GM18499 (cell line): ENCODE data around the gene KIF16B.
"Not testable (repeated sequence)": the region's sequence is repeated elsewhere in the genome, so short reads cannot be mapped to it uniquely, and the experiment has no call there.

Experiments used
- ATAC-seq: cut with Tn5 transposase; IDR thresholded peaks from one replicate; pipeline ENCODE4 v1.9.1; 2021; ENCODE audit warnings: moderate number of reproducible peaks; ENCODE audit not compliant: insufficient read depth, unreplicated experiment

The KIF16B gene

DNA sequence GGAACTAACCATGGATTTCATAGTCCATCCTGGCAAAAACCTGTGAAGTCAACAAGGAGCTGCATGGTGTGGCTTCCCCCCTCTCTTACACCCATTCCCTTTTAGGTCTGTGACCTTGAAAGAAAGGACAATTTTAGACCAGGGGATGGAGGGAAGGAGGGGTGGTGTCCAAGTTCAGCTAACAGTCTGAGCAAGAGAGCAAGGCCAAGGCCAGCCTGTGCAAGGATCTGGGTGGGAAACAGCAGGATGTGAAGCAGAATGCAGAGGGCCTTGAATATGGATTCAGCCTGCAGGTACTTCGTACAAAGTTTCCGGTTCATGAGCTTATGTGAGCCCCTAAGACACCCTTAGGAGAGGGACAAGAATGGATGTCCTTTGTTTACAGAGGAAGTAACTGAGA lies 293.0 kb downstream of the KIF16B start:
- no peak for ATAC-seq

DNA sequence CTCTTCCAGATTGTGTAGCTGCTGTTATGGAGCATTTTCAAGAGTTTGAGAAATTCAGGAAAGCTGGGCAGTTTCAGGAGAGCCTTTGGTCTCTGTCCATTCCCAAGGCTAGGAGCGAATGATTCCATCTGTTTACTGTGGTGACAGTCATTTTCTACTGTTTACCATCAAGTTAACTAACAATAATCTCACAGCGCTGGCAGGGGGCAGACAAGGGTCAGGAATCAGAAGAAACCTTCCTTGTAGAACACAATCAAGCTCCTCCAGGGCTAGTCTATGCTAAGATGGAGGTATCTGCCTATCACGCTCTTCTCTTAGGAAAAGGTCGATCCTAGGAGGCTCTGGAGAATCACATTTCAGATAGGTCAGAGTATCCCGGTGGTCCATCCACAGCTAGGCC lies 293.9 kb downstream of the KIF16B start:
- no peak for ATAC-seq

DNA sequence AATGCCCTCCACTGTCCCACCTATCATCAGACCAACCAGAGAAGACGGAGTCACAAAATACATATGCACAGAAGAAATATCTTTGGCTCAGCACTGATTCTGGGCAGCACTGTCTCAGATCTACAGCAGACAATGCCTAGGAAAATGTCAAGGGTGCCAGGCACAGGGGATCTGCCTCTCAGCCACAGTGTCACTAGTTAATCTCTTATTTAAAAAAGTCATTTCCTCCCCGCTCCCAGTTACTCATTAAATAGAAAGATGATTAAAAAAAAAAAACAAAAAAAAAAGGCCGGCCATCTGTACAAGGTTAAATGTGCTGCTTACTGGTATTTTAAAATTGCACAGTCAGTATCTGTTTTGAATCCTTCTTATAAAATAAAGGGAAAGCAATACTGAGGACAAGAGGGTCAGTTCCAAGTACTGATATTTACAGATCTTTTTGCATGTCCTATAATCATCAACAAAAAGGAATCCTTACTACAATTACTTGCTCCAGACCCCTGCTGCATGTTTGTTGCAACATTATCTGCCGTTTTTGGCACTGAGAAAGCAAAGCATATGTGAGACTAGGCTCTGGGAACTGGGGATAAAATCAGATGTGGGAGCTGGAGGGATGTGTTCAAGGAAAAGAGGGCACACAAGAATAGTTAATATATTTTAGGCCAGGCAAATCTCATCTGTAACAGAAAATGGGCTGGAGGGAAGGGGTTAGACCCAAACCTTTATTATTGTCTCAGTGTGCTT lies 299.3 kb downstream of the KIF16B start:
- ATAC-seq: no peak

DNA sequence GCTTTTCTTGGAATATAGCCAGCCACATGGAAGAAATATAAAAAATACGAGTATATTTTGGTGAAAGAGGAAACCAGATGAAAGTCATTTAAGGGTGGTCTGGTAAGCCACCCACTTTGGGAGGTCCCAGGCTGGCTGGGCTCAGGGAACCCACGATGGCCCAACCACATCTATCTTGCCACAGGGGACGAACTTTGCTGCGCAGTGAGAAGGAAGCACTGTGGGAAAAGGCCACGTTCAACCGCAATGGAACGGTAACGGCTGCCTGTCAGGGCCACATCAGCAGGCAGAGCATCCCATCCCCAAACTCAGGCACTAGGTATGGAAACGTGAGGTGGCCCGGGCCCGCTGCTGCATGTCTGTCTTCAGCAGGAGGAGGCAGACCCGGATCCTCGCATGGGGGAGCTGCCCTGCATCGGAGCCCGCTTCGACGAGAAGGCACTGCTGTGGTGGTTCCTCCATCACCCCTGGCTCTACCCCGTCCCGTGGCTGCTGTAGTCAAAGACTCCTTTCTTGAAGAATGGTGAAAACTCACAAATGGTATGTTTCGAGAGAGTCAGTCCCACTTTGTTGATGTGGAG lies 300.4 kb downstream of the KIF16B start:
- ATAC-seq: no peak

DNA sequence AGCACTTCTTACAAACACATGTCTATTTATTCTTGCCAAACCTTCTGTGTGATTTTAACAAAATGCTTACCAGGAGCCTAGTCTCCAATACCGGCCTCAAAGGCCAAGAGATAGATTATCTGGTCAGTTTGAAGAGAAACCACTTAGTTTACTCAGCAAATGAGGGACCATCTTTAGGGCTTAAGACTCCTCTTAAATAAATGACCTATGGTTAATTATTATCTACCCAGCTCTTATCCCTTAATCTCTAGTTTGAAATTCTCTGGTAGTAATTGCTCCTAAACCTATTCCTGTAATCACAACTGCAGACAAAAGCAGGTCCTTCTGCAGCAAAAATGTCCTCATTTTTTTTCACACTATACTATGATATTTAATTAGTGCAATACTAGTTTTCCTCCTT lies 301.8 kb downstream of the KIF16B start:
- no peak for ATAC-seq

DNA sequence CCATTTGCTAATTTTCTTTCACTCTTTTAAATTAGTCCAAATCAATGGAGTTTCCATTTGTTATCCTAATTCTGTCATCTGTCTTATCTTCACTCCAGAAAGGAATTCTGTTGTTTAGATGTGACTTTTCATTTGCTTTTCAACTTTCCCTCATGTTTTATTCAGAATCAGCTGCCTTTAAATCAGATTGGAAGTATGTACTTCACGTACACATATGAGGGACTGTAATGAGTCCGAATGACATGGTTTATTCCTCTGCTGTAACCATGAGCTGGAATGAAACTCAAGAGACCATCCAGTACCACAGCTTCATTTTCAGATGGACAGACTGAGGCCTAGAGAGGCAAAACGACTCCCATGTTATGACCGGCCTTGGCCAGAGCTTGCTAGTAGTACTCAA lies 302.3 kb downstream of the KIF16B start:
- no peak for ATAC-seq

DNA sequence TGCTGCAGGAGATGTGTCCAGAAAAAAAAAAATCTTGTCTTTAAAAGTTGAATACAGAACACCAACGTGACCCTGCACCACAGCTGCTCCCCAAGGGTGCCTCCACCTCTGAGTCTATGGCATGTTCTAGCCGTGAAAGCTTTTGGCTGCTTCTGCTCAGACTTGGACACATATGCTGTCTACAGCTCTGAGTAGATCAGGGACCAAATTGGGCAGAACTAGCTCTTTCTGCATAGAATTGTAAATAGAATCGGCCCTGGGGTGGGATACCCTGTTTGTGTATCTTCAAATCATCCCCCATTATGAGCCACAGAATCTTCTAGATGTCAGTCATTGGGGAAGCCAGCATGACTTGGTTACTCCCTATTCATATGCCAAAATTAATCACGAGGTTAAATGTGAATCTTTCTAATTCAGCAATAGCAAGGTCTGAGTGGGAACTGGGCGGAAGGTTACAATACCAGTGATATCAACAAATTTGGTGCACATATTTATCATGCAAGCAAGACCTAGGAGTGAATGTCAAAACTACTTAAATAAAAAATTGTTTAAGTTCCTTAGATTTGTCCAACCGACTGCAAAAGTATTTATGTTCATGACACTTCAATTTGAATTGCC lies 302.8 kb downstream of the KIF16B start:
- no peak for ATAC-seq

DNA sequence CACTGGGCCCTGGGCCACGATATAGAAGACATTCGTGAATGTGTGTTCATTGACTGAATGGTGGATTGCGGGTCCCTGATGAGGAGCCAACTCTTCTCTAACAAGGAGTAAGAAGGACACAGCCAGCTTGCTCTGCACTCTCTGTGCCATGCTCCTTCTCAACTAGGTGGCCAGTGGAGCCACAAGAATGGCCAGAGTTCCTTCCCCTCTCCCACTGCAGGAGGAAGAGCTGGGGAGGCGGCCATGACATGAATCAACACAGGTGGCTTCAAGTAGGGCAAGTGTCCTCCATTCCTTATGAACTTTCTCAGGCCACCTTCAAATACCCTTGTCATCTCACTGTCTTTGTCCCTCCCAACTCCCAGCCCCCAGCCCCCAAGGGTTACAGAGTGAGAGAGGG lies 305.7 kb downstream of the KIF16B start:
- no peak for ATAC-seq

DNA sequence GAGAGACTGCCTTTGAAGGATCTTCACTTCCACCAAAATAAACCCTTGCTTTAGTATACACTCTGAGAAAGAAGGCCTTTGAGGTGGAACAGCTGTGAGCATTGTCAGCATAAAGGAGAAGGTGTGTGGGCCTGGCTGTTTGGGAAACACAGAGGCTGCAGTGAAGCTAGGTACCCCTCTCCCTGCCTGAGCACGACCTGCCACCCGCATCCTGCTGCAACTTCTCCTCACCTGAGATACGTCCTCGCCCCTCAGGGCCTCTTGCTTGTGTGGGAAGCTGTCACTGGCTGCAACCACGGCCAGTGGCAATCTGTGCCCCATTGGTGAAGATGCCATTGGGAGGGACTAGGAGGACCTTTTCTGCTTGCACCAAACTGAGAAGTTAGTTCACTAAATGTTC lies 307.9 kb downstream of the KIF16B start:
- ATAC-seq: no peak

DNA sequence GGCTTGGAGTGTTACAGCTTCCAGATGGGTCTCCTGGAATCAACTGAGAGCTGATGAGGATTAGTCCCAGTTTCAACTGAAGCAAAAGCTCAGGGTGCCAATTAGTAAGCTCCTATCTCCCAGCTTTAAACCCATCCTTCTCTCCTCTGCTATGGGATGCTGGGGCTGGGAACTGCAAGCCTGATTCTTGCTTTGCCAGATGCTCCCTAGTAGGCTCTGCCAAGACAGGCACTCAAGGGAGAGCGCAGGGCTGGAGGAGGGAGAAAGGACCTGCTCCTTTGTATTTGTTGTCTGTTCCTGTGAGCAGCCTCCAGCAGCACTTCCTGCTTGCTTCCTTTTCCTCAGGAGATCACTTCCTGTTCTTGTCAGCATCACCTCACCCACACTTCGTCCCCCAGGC lies 309.7 kb downstream of the KIF16B start:
- no peak for ATAC-seq

DNA sequence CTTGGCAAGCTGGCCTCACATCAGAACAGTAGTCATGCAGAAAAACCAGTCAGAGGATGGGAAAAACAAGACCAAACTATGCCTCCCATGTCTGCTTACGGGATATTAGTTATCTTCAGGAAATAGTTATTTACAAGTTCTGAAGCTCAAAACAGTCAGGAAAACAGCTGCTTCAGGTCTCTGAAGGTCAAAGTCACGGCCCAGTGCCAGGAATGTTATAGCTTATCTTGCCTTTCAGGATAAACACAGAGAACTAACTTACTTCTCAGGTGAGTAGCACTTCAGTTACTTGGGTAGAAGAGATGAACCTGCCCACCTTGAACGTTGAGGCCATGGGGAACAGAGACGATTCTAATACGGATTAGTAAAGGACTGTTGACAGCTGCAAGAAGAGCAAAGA lies 310.7 kb downstream of the KIF16B start:
- ATAC-seq: no peak

DNA sequence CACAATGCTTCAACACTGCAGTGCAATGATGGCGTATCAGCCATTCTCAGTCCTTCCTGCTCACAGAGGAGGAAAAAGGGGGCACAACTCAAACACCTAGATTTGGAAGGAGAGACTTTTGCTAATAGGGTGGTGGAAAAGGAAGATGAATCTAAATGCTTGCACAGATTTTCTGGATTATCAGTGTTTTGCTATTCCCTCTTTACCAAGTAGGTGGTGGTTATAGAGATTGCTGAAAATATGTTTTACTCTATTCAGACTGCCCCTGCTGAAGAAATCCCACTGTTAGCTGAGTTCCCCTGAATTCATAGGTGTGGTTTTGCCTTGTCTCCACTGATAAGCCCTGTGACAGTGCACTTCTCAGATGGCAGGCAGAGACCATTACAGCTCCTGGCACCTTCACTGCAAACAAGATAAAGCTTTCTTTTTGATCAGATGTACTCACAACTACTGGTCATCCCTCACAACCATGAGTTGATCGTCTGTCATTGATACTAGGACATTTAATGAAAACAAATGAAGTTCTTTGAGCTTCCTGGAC lies 311.4 kb downstream of the KIF16B start:
- no peak for ATAC-seq

DNA sequence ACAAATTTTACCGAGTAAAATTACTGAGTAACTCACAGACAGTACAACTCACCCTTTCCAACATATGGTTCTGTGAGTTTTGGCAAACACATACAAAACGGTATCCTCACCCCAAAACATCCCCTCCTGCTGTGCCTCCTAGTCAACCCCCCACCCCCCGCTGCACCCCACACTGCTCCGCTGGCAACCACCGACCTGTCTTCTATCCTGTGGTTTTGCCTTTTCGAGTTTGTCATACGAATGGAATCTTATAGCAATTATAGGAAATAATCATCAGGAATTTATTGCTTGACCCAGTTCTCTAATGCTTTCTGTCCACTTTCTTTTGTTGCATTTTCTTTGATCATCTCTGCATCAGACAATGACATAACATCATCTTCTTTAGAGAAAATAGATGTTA lies 312.3 kb downstream of the KIF16B start:
- no peak for ATAC-seq

DNA sequence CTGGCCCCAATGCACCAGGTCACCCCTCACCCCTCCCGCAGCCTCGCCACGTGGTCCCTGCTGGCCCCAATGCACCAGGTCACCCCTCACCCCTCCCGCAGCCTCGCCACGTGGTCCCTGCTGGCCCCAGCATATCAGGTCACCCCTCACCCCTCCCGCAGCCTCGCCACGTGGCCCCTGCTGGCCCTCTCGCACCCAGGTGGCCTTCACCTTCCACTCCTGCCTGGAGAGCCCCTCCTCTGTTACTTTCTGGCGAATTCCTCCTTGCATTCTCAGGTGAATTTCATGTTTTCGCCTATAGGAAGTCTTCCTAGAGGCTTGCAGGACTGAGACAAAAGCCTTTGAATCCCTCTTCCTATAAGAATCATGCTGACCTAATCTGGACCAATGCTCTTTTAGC lies 313.1 kb downstream of the KIF16B start:
- not testable (repeated sequence) for ATAC-seq

DNA sequence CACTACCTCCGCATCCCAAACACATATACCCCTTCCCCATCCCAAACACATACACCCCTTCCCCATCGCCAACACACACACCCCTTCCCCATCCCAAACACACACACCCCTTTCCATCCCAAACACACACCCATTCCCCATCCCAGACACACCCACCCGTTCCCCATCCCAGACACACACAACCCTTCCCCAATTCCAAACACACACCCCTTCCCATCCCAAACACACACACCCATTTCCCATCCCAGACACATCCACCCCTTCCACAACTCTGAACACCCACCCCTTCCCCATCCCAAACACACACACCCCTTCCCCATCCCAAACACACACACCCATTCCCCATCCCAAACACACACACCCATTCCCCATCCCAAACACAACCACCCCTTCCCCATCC lies 314.5 kb downstream of the KIF16B start:
- no peak for ATAC-seq

DNA sequence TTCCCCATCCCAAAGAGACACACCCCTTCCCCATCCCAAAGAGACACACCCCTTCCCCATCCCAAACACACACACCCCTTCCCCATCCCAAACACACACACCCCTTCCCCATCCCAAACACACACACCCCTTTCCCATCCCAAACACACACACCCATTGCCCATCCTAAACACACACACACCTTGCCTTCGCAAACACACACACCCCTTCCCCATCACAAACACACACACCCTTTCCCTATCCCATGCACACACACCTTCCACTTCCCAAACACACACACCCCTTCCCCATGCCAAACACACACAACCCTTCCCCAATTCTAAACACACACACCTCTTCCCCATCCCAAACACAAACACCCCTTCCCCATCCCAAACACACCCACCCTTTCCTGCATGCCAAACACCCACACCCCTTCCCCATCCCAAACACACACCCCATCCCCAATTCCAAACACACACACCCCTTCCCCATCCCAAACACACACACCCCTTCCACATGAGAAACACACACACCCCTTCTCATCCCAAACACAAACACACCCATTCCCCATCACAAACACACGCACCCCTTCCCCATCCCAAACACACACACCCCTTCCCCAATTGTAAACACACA lies 315.3 kb downstream of the KIF16B start:
- no peak for ATAC-seq

DNA sequence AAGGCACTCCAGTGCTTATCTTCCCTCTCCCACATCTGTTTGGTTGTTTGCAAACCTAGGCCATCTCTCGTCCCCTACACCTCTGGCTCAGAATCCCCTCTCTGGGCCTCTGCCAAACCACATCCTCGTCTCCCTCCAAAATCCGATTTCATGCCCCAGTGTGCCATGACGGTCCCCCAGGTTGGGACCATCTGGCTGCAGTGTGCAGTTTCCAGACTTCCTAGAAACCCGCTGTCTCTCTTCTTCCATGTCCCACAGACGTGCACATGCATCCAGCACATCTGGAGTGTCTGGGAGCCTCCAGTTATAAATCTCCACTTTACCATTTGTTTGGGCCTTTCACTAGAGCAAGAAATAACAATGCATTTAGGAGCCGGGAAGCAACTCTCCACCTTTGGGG lies 316.2 kb downstream of the KIF16B start:
- ATAC-seq: no peak

DNA sequence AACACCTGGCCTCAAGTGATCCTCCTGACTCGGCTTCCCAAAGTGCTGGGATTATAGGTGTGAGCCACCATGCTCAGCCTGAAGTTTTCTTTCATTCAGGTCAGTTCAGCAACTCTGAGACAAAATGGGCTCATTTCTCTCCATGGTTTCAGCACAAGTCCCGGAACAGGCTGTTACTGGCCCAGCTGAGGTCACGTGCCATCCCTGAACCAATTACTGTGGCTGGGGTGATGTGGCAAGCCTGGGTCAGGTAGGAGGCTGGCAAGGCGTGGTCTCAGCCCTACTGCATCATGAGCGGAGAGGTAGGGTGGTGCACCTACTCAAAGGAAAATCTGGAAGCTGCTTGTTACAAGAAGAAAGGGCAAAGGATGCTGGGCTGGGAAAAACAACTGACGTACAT lies 326.4 kb downstream of the KIF16B start:
- ATAC-seq: no peak

DNA sequence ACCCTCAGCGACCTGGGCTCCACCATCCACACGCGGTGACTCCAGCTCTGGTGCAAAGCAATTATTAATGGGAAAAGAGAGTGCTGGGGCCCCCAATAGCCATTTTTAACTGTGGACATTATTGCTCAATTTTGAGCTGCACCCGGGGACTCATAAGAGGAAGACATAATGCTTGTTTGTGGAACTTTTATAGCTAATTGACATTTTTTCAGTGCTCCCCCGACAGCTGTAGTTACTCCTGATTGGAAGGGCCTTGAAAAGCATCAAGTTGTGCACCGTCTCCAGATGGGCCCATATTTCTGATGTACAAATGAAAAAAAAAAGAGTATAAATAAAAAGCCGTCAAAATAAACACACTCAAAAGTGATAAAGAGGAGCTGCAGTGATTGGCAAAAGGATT lies 327.0 kb downstream of the KIF16B start:
- no peak for ATAC-seq

DNA sequence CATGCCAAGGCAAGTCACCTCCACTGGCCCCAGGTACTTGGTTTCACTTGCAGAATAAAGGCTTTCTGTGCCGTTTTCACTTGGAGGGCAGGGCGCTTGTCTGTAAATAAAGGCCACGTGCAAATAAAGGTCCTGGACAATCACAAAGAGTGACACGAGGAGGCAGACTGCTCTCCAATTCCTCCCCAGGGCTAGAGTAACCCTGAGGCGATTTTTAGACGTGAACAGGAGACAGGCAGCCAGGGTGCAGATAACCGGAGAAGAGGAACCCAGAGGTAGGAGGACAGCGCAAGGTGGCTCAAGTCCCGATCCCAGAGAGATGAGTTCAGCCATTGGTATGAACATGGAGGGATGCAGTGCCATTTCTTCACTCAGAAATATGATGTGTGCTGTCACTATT lies 327.4 kb downstream of the KIF16B start:
- ATAC-seq: no peak

DNA sequence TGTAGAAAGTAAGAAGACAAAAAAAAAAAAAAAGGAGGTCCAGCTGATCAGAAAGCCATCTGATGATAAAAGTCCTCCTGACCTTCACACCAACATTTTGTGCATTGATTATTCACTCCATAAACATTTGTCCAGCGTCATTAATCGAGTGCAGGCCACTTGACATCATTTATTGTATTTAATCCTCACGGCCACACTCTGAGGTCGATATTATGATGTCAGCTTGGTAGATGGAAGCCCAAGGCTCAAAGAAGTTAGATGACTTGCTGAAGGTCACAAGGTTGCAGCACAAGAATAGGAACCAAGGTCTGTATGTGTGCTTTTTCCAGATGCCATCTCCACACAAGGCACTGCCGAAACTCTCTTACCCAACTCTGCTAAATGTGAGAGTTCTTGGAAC lies 328.4 kb downstream of the KIF16B start:
- ATAC-seq: no peak
